CD4-positive, alpha-beta T cell treated with Interleukin-17A for 4 hours (primary cell): ENCODE results near the gene LRP8.
"Not testable (repeated sequence)": the region's sequence is repeated elsewhere in the genome, so short reads cannot be mapped to it uniquely, and the experiment has no call there.

Experiments
- DNase-seq: peaks from one replicate; pipeline ENCODE4 v3.0.0-alpha.2; 2020; ENCODE audit warnings: mixed read lengths

Gene LRP8

GRCh38 chr1:53303726-53304515 is 23.9 kb downstream of the LRP8 start:
- no peak for DNase-seq

DNA sequence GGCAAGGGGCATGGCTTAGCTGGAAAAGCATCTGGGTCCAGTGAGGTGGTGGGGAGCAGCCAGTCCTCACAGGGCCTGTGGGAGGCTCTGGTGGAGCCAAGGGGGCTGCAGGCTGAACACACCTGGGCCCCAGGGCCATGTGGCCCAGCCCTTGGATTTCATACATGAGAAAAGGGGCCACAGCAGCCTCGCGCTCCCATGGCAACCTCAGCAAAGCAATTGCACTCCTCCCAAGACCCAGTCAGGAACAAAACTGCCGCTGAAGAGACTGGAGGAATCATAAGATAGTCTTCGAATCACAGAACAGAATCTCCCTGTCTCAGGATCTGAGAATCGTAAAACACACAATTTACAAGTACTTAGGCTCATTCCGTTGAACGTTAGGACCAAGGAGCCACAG is 24.6 kb downstream of the LRP8 start:
- no peak for DNase-seq

DNA sequence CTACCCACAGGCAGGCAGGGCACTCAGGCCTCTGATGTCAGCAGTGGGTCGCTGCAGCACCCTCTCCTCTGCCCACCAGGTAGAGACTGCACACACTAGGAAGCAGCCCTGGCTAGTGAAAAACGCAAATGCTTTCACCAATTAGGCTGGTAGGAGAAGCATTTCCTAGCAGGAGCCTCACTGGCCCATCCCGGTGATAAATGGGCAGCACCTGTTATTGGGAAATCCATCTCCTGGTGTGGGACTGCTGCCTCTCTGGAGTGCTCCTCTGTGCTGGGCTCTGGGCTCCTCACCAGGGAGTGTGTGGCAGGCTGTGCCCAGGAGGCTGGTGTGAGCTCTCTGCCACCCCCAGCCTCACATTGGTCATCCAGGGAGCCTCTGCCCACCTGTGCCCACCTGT is 28.6 kb downstream of the LRP8 start:
- DNase-seq = no peak

- DNase-seq = no peak
Observed at GRCh38 chr1:53298045-53298637, 29.7 kb downstream of the LRP8 start.

DNA sequence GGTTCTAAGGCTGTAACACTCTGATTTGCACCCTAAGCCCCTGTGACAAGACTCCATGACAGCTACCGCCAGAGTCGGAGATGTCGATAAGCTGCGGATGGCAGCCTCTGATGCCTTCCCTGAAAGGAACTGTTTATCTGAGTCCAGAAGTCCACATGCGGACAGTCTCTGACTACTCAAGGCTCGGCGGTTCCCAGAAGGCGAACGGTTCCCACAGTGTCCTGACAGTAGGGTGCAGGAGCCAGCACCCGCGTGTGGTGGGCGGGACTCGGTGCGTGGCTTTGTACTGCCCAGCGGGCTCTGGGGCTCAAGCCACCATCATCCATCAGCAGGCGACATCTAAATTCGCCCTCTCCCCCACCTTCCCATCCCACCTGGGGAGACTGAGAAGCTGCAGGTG is 30.7 kb downstream of the LRP8 start:
- DNase-seq = no peak

DNA sequence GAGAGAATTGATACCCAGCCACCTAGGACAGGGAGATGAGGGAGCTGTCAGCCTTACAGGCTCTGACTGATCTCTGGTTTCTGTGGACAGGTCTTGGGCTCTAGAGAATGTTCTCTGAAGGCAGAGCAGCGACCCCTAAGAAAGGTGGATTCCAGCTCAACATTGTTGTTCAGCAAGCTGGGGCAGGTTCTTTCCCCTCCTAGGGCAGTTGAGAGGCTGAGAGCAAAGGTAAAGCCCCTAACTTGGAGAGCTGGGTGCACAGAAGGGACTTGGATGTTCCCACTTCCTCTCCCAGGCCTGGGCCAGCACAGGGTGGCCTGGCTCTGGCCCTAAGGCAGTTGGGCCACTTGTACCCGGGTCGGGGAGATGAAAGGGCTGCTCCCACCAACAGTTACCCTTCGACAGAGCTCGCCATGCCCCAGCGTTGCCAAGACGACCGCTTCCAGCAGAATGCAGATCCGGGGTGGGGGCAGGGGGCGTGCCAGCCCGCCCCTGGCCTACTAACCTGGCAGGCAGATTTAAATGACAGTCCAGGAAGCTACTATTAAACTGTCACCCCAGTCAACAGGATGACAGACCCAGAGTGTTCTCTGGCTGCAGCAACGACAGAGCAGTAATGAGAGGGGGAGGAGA is 31.6 kb downstream of the LRP8 start:
- peak; percentile 9 for DNase-seq

GRCh38 chr1:53295726-53296116 is 32.1 kb downstream of the LRP8 start:
- DNase-seq = no peak

- DNase-seq = no peak
Observed at GRCh38 chr1:53295295-53295694, 32.6 kb downstream of the LRP8 start.

DNA sequence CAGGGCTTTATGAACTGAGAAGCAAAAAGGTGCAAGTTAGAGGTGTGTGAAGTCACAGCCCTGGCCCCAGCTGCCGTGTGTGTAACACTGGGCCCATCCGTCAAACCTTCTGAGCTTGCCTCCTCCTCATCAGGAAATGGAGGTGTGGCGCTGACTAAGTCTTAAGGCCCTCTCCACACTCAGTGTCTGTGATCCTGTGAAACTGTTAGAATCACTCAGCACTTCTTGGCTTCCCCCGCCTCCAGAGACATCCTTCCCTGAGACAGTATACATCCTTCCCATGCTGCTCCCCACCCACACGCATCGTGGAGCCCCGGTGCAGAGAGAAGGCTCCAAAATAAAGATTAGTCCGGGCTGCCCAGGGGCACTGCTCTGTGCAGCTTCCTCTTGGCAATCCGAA is 33.3 kb downstream of the LRP8 start:
- DNase-seq = peak; percentile 48

GRCh38 chr1:53294061-53294460 is 33.8 kb downstream of the LRP8 start:
- DNase-seq = no peak

GRCh38 chr1:53293123-53293522 is 34.7 kb downstream of the LRP8 start:
- no peak for DNase-seq

DNA sequence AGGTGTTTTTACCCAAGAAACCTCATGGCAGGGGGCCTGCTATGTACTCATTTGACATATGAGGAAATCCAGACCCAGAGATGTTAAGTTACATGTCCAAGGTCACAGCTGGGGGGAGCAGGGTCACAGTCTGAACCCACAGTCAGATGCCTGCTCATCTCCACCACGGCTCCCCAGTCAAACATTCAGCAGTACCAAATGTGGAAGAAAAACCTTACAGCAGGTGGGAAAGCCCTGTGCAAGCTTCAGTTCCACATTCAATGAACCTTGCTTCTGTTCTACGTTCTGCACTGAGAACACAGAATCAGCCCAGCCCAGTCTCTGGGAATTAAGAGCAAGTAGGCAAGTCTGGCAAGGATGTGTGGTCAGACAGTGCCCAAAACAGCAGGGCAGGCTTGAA is 35.2 kb downstream of the LRP8 start:
- no peak for DNase-seq

DNA sequence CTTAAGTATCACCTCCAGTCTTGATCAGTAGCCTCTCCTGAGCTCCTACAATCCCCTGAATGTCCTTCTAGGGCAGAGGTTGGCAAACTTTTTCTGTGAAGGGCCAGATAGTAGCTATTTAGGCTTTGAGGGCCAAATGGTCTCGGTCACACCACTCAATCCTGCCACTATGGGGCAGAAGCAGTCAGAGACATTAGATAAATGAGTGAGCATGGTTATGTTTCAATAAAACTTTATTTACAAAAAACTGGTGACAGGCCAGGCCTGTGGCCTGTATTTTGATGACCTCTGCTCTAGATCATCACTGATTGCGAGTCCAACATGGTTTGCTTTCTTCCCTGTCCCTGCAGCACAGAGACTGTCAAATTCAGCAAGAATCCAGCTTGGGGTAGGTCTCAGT is 36.3 kb downstream of the LRP8 start:
- DNase-seq = no peak

GRCh38 chr1:53288790-53289429 is 39.0 kb downstream of the LRP8 start:
- DNase-seq = no peak

GRCh38 chr1:53288002-53288789 is 39.7 kb downstream of the LRP8 start:
- no peak for DNase-seq

DNA sequence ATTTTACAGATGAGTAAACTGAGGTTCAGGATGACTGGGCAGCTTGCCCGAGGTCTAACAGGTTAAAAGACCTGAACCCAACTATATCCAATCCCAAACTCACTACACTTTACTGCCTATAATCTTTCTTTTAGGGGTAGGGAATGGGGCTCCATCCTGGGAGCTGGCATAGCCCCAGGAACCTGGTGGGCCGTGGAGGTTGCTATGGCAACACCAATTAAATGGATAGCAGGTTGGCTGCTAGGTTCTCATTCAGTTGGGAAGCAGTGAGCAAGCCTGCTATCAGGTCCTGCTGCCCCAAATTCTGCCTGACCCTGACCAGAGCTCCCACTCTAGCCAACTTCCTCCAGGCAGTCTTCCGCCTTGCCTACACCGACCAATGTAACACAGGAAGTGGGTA is 40.9 kb downstream of the LRP8 start:
- DNase-seq = no peak

DNA sequence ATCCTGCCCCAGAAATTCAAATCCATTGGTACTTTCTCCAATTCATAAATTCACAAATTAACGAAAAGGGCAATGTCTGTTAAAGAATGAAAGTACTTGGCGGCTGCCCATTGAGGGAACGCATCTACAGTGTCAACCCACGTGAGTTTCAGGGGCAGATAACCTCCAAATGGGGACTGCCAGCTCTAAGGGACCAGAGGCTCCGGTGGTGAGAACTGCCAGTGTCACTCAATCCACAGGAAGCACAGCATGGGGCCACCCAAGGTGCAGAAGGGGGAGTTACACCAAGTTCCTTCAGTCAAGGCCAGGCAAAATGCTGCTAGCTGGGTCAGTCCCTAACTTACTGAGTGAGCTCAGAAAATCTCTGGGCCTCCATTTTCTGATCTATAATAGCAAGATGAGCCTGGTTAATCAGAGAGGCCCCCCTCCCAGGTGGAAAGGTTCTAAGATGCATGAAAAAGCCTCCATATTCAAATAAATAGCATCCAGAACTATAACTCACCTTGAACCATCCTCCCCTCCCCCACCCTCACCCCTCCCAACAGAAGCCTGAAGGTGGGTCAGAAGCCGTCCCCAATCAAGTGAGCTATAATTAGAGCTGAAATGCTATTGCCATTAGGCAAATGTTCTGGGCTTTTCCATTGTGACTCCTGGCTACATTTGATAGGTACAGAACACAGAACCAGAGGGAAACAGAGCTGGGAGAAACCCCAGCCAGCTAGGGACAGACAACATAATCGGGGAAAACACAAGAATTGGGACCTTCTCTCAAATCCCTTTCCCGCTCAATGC is 41.7 kb downstream of the LRP8 start:
- no peak for DNase-seq

- no peak for DNase-seq
Observed at GRCh38 chr1:53285546-53285945, 42.3 kb downstream of the LRP8 start.

- no peak for DNase-seq
Observed at GRCh38 chr1:53284224-53285020, 43.4 kb downstream of the LRP8 start.

GRCh38 chr1:53283156-53283555 is 44.7 kb downstream of the LRP8 start:
- not testable (repeated sequence) for DNase-seq

GRCh38 chr1:53281133-53281532 is 46.7 kb downstream of the LRP8 start:
- no peak for DNase-seq
